Trophoblast cell (in vitro differentiated cells and primary cell): ENCODE measurements around the gene JAKMIP1.

Experiments used
- DNase-seq, 2 donors: peaks; one replicate each; pipeline ENCODE4 v3.0.0-alpha.2; 2016
- H2AFZ ChIP-seq: 2 replicates; pipeline ENCODE4 v1.6.1; 2013; ENCODE audit warnings: low read length, moderate library complexity, mild to moderate bottlenecking; ENCODE audit not compliant: insufficient read depth, poor library complexity
- H2AK5ac ChIP-seq: 2 replicates; pipeline ENCODE4 v1.6.1; 2013; ENCODE audit warnings: mild to moderate bottlenecking, low read length
- H2BK120ac ChIP-seq: 2 replicates; pipeline ENCODE4 v1.6.1; 2013; ENCODE audit warnings: low read length, mild to moderate bottlenecking, moderate library complexity; ENCODE audit not compliant: insufficient read depth, poor library complexity
- H2BK12ac ChIP-seq: 2 replicates; pipeline ENCODE4 v1.6.1; 2013; ENCODE audit warnings: mild to moderate bottlenecking, low read length, moderate library complexity
- H2BK5ac ChIP-seq: 2 replicates; pipeline ENCODE4 v1.6.1; 2013; ENCODE audit warnings: low read length, low read depth, moderate library complexity, mild to moderate bottlenecking; ENCODE audit not compliant: poor library complexity
- H3K14ac ChIP-seq: 2 replicates; pipeline ENCODE4 v1.6.1; 2013; ENCODE audit warnings: mild to moderate bottlenecking, low read length
- H3K18ac ChIP-seq: 2 replicates; pipeline ENCODE4 v1.6.1; 2013; ENCODE audit warnings: mild to moderate bottlenecking, low read length
- H3K23ac ChIP-seq: 2 replicates; pipeline ENCODE4 v1.6.1; 2013; ENCODE audit warnings: low read length
- H3K27ac ChIP-seq: 2 replicates; pipeline ENCODE4 v1.5.1; 2013; ENCODE audit warnings: low read depth, mild to moderate bottlenecking, inconsistent platforms, low read length, moderate library complexity
- H3K27me3 ChIP-seq: 2 replicates; pipeline ENCODE4 v1.6.1; 2013; ENCODE audit warnings: inconsistent platforms, mild to moderate bottlenecking, low read length, moderate library complexity; ENCODE audit not compliant: insufficient read depth
- H3K36me3 ChIP-seq, 2 experiments: 1 replicate in 1 of 2; 2 replicates in 1 of 2; pipeline ENCODE4 v1.6.1; 2013; ENCODE audit warnings: low read length in 2 of 2, mild to moderate bottlenecking in 2 of 2, moderate library complexity in 1 of 2; ENCODE audit not compliant: insufficient read depth in 2 of 2, control insufficient read depth in 1 of 2
- H3K4ac ChIP-seq: 2 replicates; pipeline ENCODE4 v1.6.1; 2013; ENCODE audit warnings: low read depth, mild to moderate bottlenecking, low read length, moderate library complexity
- H3K4me1 ChIP-seq, 2 experiments: 1 replicate in 1 of 2; 2 replicates in 1 of 2; pipeline ENCODE4 v1.6.1; 2013; ENCODE audit warnings: low read length in 2 of 2, mild to moderate bottlenecking in 2 of 2, moderate library complexity in 1 of 2; ENCODE audit not compliant: insufficient read depth in 2 of 2, control insufficient read depth in 1 of 2
- H3K4me2 ChIP-seq: 2 replicates; pipeline ENCODE4 v1.6.1; 2013; ENCODE audit warnings: inconsistent platforms, mild to moderate bottlenecking, low read length, moderate library complexity
- H3K4me3 ChIP-seq: 2 replicates; pipeline ENCODE4 v1.5.1; 2013; ENCODE audit warnings: mild to moderate bottlenecking, low read depth, low read length, inconsistent platforms
- H3K79me1 ChIP-seq: one replicate; pipeline ENCODE4 v1.6.1; 2013; ENCODE audit warnings: low read length
- H3K79me2 ChIP-seq: 2 replicates; pipeline ENCODE4 v1.6.1; 2013; ENCODE audit warnings: low read length, mild to moderate bottlenecking; ENCODE audit not compliant: control insufficient read depth, insufficient read depth, poor library complexity
- H3K9ac ChIP-seq: 2 replicates; pipeline ENCODE4 v1.6.1; 2013; ENCODE audit warnings: mild to moderate bottlenecking, low read length
- H3K9me3 ChIP-seq: 2 replicates; pipeline ENCODE4 v1.6.1; 2013; ENCODE audit warnings: low read depth, mild to moderate bottlenecking, control low read depth, inconsistent platforms, low read length; ENCODE audit not compliant: insufficient read depth
- H4K12ac ChIP-seq: 2 replicates; pipeline ENCODE4 v1.6.1; 2013; ENCODE audit warnings: low read depth, mild to moderate bottlenecking, low read length, moderate library complexity
- H4K8ac ChIP-seq: 2 replicates; pipeline ENCODE4 v1.6.1; 2013; ENCODE audit warnings: low read depth, mild to moderate bottlenecking, low read length, moderate library complexity
- H4K91ac ChIP-seq: one replicate; pipeline ENCODE4 v1.6.1; 2013; ENCODE audit warnings: low read depth, mild to moderate bottlenecking, low read length, moderate library complexity
- WGBS: extraction: QIAGEN DNeasy Blood & Tissue Kit; methylation state at CpG from one replicate; pipeline ENCODE4 v1.1.7; 2013; ENCODE audit warnings: missing lambda C conversion rate; ENCODE audit not compliant: insufficient read length, insufficient coverage; ENCODE audit errors: extremely low coverage; 5-methylcytosine and 5-hydroxymethylcytosine counted together

The JAKMIP1 gene

DNA sequence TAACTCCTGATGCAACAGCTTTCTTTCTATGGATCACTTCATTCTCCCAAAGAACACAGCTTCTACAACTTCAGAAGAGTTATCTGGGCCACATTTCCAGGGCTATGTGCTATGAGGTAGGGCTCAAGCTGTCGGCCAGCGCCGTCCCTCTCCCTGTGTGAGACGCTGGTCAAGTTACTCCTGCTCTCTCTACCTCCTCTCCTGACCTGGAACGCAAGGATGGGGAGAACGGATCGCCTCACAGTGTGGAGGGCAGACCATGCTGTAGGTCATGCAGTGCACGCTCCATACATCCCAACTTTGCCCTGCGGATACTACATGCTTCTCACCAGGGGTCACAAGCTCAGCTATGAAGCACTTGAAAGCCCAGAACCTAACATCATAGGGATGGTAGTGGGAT is 42.4 kb downstream of the JAKMIP1 start:
- H3K36me3 ChIP-seq: no peaks in the 10 kb centered on the region
- H3K79me1 ChIP-seq: no peaks in the 10 kb centered on the region
- H2AFZ ChIP-seq: no peak overlapping the region
- H3K9me3 ChIP-seq: peaks cover 7% of the 10 kb centered on the region
- H3K79me2 ChIP-seq: no peaks in the 10 kb centered on the region
- H2BK5ac ChIP-seq: no peak overlapping the region
- H2BK12ac ChIP-seq: no peak overlapping the region
- H3K4me3 ChIP-seq: no peak overlapping the region
- H4K8ac ChIP-seq: no peak overlapping the region
- no peak overlapping the region for H3K14ac ChIP-seq
- WGBS: no CpG with 5 or more reads among the region's 9 CpGs
- no peak overlapping the region for H3K9ac ChIP-seq
- no peak overlapping the region for H3K4me2 ChIP-seq
- H3K4me1 ChIP-seq: no peaks in the 10 kb centered on the region
- no peak overlapping the region for H3K18ac ChIP-seq
- H4K12ac ChIP-seq: no peak overlapping the region
- H2BK120ac ChIP-seq: no peak overlapping the region
- no peak overlapping the region for H3K4ac ChIP-seq
- no peak overlapping the region for H2AK5ac ChIP-seq
- no peak overlapping the region for H3K23ac ChIP-seq
- no peaks in the 10 kb centered on the region for H3K27me3 ChIP-seq
- no peak overlapping the region for H3K27ac ChIP-seq
- no peak overlapping the region for H4K91ac ChIP-seq
- DNase-seq: no peak

DNA sequence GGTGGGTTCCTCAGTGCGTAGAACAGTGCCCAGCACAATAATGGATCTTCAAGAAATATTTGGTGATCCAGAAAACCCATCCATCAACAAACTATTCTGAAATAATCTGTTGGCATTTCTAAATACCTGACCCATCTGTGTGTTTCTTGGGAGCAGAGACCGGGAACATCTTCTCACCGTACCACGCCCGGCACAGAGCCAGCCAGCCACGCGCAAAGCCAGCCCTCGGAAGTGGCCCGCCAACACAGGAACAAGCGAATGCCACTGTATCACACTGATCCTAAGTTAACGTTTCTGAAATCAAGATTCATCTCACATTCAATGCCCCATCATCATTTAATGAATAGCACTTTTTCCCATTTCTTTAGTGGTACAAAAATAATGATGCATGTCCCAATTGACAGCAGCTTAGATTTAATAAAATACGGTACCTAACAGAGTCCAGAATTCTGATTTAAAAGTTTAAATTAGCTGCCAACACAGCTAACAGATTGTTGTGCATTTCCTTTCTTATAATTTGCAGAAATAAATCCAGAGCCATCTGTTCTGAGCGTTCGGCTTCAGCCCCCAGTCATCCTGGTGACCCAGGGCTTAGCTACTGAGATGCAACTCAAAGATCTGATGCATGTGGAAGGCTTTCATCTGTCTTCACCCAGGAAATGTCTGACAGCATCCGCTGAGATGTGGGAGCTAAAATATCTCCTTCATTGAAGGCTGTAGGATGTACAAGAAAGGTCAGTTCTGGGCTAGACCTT is 44.2 kb downstream of the JAKMIP1 start:
- Histone ChIP-seq H3K18ac (no peak overlapping the region), H3K36me3 (no peaks in the 10 kb centered on the region), H3K27ac (no peak overlapping the region), H3K27me3 (no peaks in the 10 kb centered on the region), H3K9ac (no peak overlapping the region), H3K4me1 (no peaks in the 10 kb centered on the region), H2BK5ac (no peak overlapping the region), H2AFZ (no peak overlapping the region), H3K14ac (no peak overlapping the region), H3K9me3 (peaks cover 4% of the 10 kb centered on the region), H2BK12ac (no peak overlapping the region), H4K8ac (no peak overlapping the region), H2BK120ac (no peak overlapping the region), H4K12ac (no peak overlapping the region), H4K91ac (no peak overlapping the region), H3K4ac (no peak overlapping the region), H2AK5ac (no peak overlapping the region), H3K79me2 (no peaks in the 10 kb centered on the region), H3K4me2 (no peak overlapping the region), H3K79me1 (no peaks in the 10 kb centered on the region), H3K4me3 (no peak overlapping the region), H3K23ac (no peak overlapping the region)
- no CpG with 5 or more reads among the region's 15 CpGs for WGBS
- no peak for DNase-seq

DNA sequence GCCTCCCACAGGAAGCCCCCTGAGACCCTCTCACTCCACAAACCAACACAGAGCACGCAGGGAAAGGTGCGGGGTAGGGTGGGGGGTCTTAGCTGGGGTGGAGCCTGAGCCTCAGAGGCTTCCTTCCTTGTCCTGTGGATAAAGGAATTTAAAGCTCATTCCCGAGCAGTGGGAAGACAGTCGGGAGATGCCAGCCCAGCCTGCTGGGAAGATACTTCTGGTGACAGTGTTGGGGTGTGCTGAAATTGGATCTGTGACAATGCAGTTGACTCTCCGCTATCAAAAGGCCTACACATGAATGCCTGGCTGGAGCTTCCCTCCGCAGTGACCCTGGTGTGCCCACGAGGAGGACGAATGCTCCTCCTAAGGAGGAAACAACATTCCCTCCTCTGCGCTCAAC is 45.5 kb downstream of the JAKMIP1 start:
- no peak overlapping the region for H2BK5ac ChIP-seq

DNA sequence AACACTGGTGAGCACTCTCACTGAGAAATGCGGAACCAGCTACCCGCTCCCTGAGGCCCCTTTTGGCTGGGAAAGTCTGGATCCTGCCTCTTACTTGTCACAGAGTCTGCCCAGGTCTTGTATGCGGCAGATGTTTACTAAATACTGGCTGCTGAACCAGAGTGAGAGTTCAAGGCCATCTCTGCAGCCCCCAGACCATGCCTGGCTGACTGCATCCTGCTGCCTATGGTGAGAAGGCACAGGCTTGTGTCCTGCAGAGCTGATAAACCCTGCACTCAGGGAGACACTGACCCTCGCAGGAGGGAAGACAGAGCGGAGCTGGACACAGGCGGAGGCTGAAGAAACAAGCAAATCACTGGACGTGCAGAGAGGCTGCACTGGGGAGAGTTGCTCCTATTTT is 46.5 kb downstream of the JAKMIP1 start:
- no peak overlapping the region for H3K4ac ChIP-seq
- H3K14ac ChIP-seq: no peak overlapping the region
- H4K8ac ChIP-seq: no peak overlapping the region
- no peak overlapping the region for H2BK12ac ChIP-seq
- no peaks in the 10 kb centered on the region for H3K79me1 ChIP-seq
- H3K23ac ChIP-seq: no peak overlapping the region
- DNase-seq: no peak
- no peak overlapping the region for H2BK120ac ChIP-seq
- no CpG with 5 or more reads among the region's 7 CpGs for WGBS
- H3K9ac ChIP-seq: no peak overlapping the region
- no peaks in the 10 kb centered on the region for H3K79me2 ChIP-seq
- H4K91ac ChIP-seq: no peak overlapping the region
- no peak overlapping the region for H2BK5ac ChIP-seq
- no peak overlapping the region for H2AK5ac ChIP-seq
- peaks cover 3% of the 10 kb centered on the region for H3K9me3 ChIP-seq
- no peak overlapping the region for H3K27ac ChIP-seq
- H3K4me1 ChIP-seq: no peaks in the 10 kb centered on the region
- no peak overlapping the region for H2AFZ ChIP-seq
- H3K4me2 ChIP-seq: no peak overlapping the region
- H3K4me3 ChIP-seq: no peak overlapping the region
- no peaks in the 10 kb centered on the region for H3K27me3 ChIP-seq
- no peak overlapping the region for H3K18ac ChIP-seq
- H3K36me3 ChIP-seq: no peaks in the 10 kb centered on the region
- no peak overlapping the region for H4K12ac ChIP-seq

More for the DNA sequence above, 45.5 kb downstream of the JAKMIP1 start:
- H2BK120ac ChIP-seq: no peak overlapping the region
- no peaks in the 10 kb centered on the region for H3K79me2 ChIP-seq
- no peak overlapping the region for H4K8ac ChIP-seq
- H3K4me3 ChIP-seq: no peak overlapping the region
- H3K27me3 ChIP-seq: no peaks in the 10 kb centered on the region
- no peak overlapping the region for H3K18ac ChIP-seq
- no peak overlapping the region for H3K9ac ChIP-seq
- H3K27ac ChIP-seq: no peak overlapping the region
- no peak overlapping the region for H4K91ac ChIP-seq
- no peaks in the 10 kb centered on the region for H3K36me3 ChIP-seq
- H3K23ac ChIP-seq: no peak overlapping the region
- no peak overlapping the region for H3K14ac ChIP-seq
- H2AK5ac ChIP-seq: no peak overlapping the region
- H3K79me1 ChIP-seq: no peaks in the 10 kb centered on the region
- no peak overlapping the region for H2AFZ ChIP-seq
- H3K4ac ChIP-seq: no peak overlapping the region
- H3K4me2 ChIP-seq: no peak overlapping the region
- no peak overlapping the region for H2BK12ac ChIP-seq
- WGBS: no CpG with 5 or more reads among the region's 9 CpGs
- H3K4me1 ChIP-seq: no peaks in the 10 kb centered on the region
- H4K12ac ChIP-seq: no peak overlapping the region
- no peak for DNase-seq
- H3K9me3 ChIP-seq: peaks cover 3% of the 10 kb centered on the region
